Measurements from ENCODE around the gene FBXO2. TPM values are rescaled to one million over a fixed set of nuclear protein-coding genes. Genes with fewer than 3 reads are reported as not detected.

The FBXO2 gene
- total RNA-seq, 1 experiment from 2014 or later, result 81.1 TPM

GRCh38 chr1:11701551-11701961 lies 47.3 kb upstream of the FBXO2 start:
- no peak overlapping the region for H3K9ac ChIP-seq (ENCODE audit: low read length)
- no peaks in the 10 kb centered on the region for H3K9me2 ChIP-seq (ENCODE audit: insufficient read depth)
- no peaks in the 10 kb centered on the region for H4K20me1 ChIP-seq (ENCODE audit: insufficient read depth)
- no peaks in the 10 kb centered on the region for H3K27me3 ChIP-seq (ENCODE audit: insufficient read depth, low read length)
- POLR2A ChIA-PET, result no interaction called here
- no peak for ATAC-seq
- no peaks in the 10 kb centered on the region for H3K36me3 ChIP-seq (ENCODE audit: control insufficient read depth in 1 of 2, insufficient read depth in 2 of 2, low read length in 2 of 2)
- no peaks in the 10 kb centered on the region for H3K9me3 ChIP-seq (ENCODE audit: control insufficient read depth in 1 of 2, insufficient read depth in 1 of 2, low read depth in 1 of 2, low read length in 2 of 2)
- H3K4me1 ChIP-seq (ENCODE audit: control insufficient read depth in 1 of 2, insufficient read depth in 2 of 2, low read length in 2 of 2), result no peaks in the 10 kb centered on the region
- DNase-seq (ENCODE audit: low read depth, low spot score), result no peak
- intact Hi-C loops (cut with micrococcal nuclease), result no loop called here
- BruUV-seq (replicated peaks), result no TSS peak
- no peak overlapping the region for H2AFZ ChIP-seq (ENCODE audit: low read depth, low read length, poor library complexity, severe bottlenecking)
- RAD21 ChIA-PET (ENCODE audit: low non-redundant PET in 1 of 2, low total read pairs in 2 of 2, uncharacterized antibody in 2 of 2, unreplicated experiment in 2 of 2), result no interaction called here
- H3K79me2 ChIP-seq (ENCODE audit: insufficient read depth, low read length), result no peaks in the 10 kb centered on the region
- TF ChIP-seq ZNF274 (IDR thresholded peaks at IDR 0.05; ENCODE audit: low read depth, low read length) (no peak), EZH2phosphoT487 (IDR thresholded peaks at IDR 0.05; ENCODE audit: borderline replicate concordance) (no peak), JUND (IDR thresholded peaks at IDR 0.05) (no peak), CBX3 (IDR thresholded peaks at IDR 0.05; ENCODE audit: low read depth) (no peak), FOSL1 (IDR thresholded peaks at IDR 0.05; ENCODE audit: low read depth) (no peak)
- no peak overlapping the region for H3K4me3 ChIP-seq (replicated peaks in 1 of 2; ENCODE audit: low read depth in 1 of 2, low read length in 2 of 2)
- H3K4me2 ChIP-seq (ENCODE audit: low read length), result no peak overlapping the region
- H3K27ac ChIP-seq (ENCODE audit: low read depth, low read length), result no peak overlapping the region
- CTCF ChIA-PET, result no interaction called here

GRCh38 chr1:11700601-11701467 lies 46.6 kb upstream of the FBXO2 start:
- BruUV-seq (replicated peaks), result no TSS peak
- intact Hi-C loops (cut with micrococcal nuclease), result no loop called here
- H3K27ac ChIP-seq (ENCODE audit: low read depth, low read length), result no peak overlapping the region
- no peak overlapping the region for H3K4me3 ChIP-seq (replicated peaks in 1 of 2; ENCODE audit: low read depth in 1 of 2, low read length in 2 of 2)
- ATAC-seq, result no peak
- ChIA-PET RAD21 (ENCODE audit: low non-redundant PET in 1 of 2, low total read pairs in 2 of 2, uncharacterized antibody in 2 of 2, unreplicated experiment in 2 of 2) (no interaction called here), POLR2A (no interaction called here), CTCF (no interaction called here)
- no peak overlapping the region for H2AFZ ChIP-seq (ENCODE audit: low read depth, low read length, poor library complexity, severe bottlenecking)
- H3K27me3 ChIP-seq (ENCODE audit: insufficient read depth, low read length), result no peaks in the 10 kb centered on the region
- H4K20me1 ChIP-seq (ENCODE audit: insufficient read depth), result no peaks in the 10 kb centered on the region
- H3K9me2 ChIP-seq (ENCODE audit: insufficient read depth), result no peaks in the 10 kb centered on the region
- no peaks in the 10 kb centered on the region for H3K79me2 ChIP-seq (ENCODE audit: insufficient read depth, low read length)
- H3K9ac ChIP-seq (ENCODE audit: low read length), result no peak overlapping the region
- H3K9me3 ChIP-seq (ENCODE audit: control insufficient read depth in 1 of 2, insufficient read depth in 1 of 2, low read depth in 1 of 2, low read length in 2 of 2), result no peaks in the 10 kb centered on the region
- no peak for DNase-seq (ENCODE audit: low read depth, low spot score)
- no peaks in the 10 kb centered on the region for H3K4me1 ChIP-seq (ENCODE audit: control insufficient read depth in 1 of 2, insufficient read depth in 2 of 2, low read length in 2 of 2)
- H3K4me2 ChIP-seq (ENCODE audit: low read length), result no peak overlapping the region
- H3K36me3 ChIP-seq (ENCODE audit: control insufficient read depth in 1 of 2, insufficient read depth in 2 of 2, low read length in 2 of 2), result no peaks in the 10 kb centered on the region
- TF ChIP-seq MAX (IDR thresholded peaks at IDR 0.05), result no peak
